Measurements from ENCODE around the gene PTGFRN.
"Not testable (repeated sequence)": the region's sequence is repeated elsewhere in the genome, so short reads cannot be mapped to it uniquely, and the experiment has no call there.

The PTGFRN gene

GRCh38 chr1:116909512-116910378, at the start of gene PTGFRN:
Gene PTGFRN (plus strand): TSS chr1:116909916. CDS start chr1:116910204, 288 bp downstream.
- peak; percentile 61 to 70 for ATAC-seq

- not testable (repeated sequence) for ATAC-seq
Measured at GRCh38 chr1:116860167-116860566, 49.5 kb upstream of the PTGFRN start.

GRCh38 chr1:116861137-116861536, 48.6 kb upstream of the PTGFRN start:
- no peak for ATAC-seq

- ATAC-seq = not testable (repeated sequence)
Measured at GRCh38 chr1:116863031-116863430, 46.7 kb upstream of the PTGFRN start.

- not testable (repeated sequence) for ATAC-seq
Measured at GRCh38 chr1:116866478-116866877, 43.2 kb upstream of the PTGFRN start.

GRCh38 chr1:116868385-116868784, 41.3 kb upstream of the PTGFRN start:
- ATAC-seq = no peak

GRCh38 chr1:116869611-116870010, 40.1 kb upstream of the PTGFRN start:
- ATAC-seq = no peak

- no peak for ATAC-seq
Measured at GRCh38 chr1:116870300-116870699, 39.4 kb upstream of the PTGFRN start.

GRCh38 chr1:116871779-116872146, 38.0 kb upstream of the PTGFRN start:
- no peak for ATAC-seq

- ATAC-seq = peak; percentile 29 to 52
Measured at GRCh38 chr1:116873680-116874271, 35.9 kb upstream of the PTGFRN start.

- ATAC-seq = no peak
Measured at GRCh38 chr1:116874733-116875249, 34.9 kb upstream of the PTGFRN start.

GRCh38 chr1:116875391-116875790, 34.3 kb upstream of the PTGFRN start:
- ATAC-seq = no peak

GRCh38 chr1:116875946-116876345, 33.8 kb upstream of the PTGFRN start:
- not testable (repeated sequence) for ATAC-seq

GRCh38 chr1:116877141-116877818, 32.4 kb upstream of the PTGFRN start:
- ATAC-seq = no peak

- peak in 1 of 2 donors; percentile 31 for ATAC-seq
Measured at GRCh38 chr1:116878804-116879477, 30.8 kb upstream of the PTGFRN start.

- ATAC-seq = no peak
Measured at GRCh38 chr1:116879478-116880133, 30.1 kb upstream of the PTGFRN start.

- no peak for ATAC-seq
Measured at GRCh38 chr1:116880917-116881316, 28.8 kb upstream of the PTGFRN start.

- peak; percentile 47 to 66 for ATAC-seq
Measured at GRCh38 chr1:116881879-116882520, 27.7 kb upstream of the PTGFRN start.

- no peak for ATAC-seq
Measured at GRCh38 chr1:116882866-116883265, 26.9 kb upstream of the PTGFRN start.

- no peak for ATAC-seq
Measured at GRCh38 chr1:116886291-116886878, 23.3 kb upstream of the PTGFRN start.

- no peak for ATAC-seq
Measured at GRCh38 chr1:116887212-116887611, 22.5 kb upstream of the PTGFRN start.

Data from activated CD4-positive, CD25-positive, alpha-beta regulatory T cell treated with anti-CD3 and anti-CD28 coated beads, Interleukin-2, amount 50 U/mL, for 24 hours (primary cell).